Endodermal cell (in vitro differentiated cells): ENCODE results near the gene IFT88. TPM values are rescaled to one million over a fixed set of nuclear protein-coding genes. Genes with fewer than 3 reads are reported as not detected.

Experiments
- DNase-seq: peaks from one replicate; pipeline ENCODE4 v3.0.0-alpha.2; 2017
- H3K27ac ChIP-seq: 2 replicates; pipeline ENCODE4 v1.5.1; 2013; ENCODE audit warnings: mild to moderate bottlenecking, low read depth, low read length, moderate library complexity
- H3K27me3 ChIP-seq: 2 replicates; pipeline ENCODE4 v1.6.1; 2013; ENCODE audit warnings: mild to moderate bottlenecking, low read length, moderate library complexity; ENCODE audit not compliant: insufficient read depth, control insufficient read depth, poor library complexity, severe bottlenecking
- H3K36me3 ChIP-seq: 2 replicates; pipeline ENCODE4 v1.7.0; 2013; ENCODE audit warnings: mild to moderate bottlenecking, low read length, moderate library complexity; ENCODE audit not compliant: control insufficient read depth, insufficient read depth
- H3K4me1 ChIP-seq: one replicate; pipeline ENCODE4 v1.7.0; 2013; ENCODE audit warnings: low read length; ENCODE audit not compliant: control insufficient read depth, insufficient read depth
- H3K4me3 ChIP-seq: 2 replicates; pipeline ENCODE4 v1.5.1; 2013; ENCODE audit warnings: mild to moderate bottlenecking, low read length, moderate library complexity
- H3K9ac ChIP-seq: 2 replicates; pipeline ENCODE4 v1.6.1; 2013; ENCODE audit warnings: mild to moderate bottlenecking, low read length, moderate library complexity; ENCODE audit not compliant: poor library complexity, severe bottlenecking; ENCODE audit errors: extremely low read depth
- H3K9me3 ChIP-seq: 2 replicates; pipeline ENCODE4 v1.6.1; 2013; ENCODE audit warnings: mild to moderate bottlenecking, low read length, moderate library complexity; ENCODE audit not compliant: control insufficient read depth
- H3K27ac Mint-ChIP-seq: 2 replicates; pipeline ENCODE4 v1.8.0; 2020; ENCODE audit warnings: mixed read lengths
- H3K27me3 Mint-ChIP-seq: 2 replicates; pipeline ENCODE4 v1.8.0; 2021; ENCODE audit warnings: mild to moderate bottlenecking, mixed read lengths; ENCODE audit not compliant: insufficient read depth
- H3K36me3 Mint-ChIP-seq: 2 replicates; pipeline ENCODE4 v1.8.0; 2020; ENCODE audit warnings: low read depth, mixed read lengths
- H3K4me1 Mint-ChIP-seq: 2 replicates; pipeline ENCODE4 v1.8.0; 2020; ENCODE audit warnings: mixed read lengths
- H3K4me3 Mint-ChIP-seq: 2 replicates; pipeline ENCODE4 v1.8.0; 2020; ENCODE audit warnings: mild to moderate bottlenecking, moderate library complexity, mixed read lengths
- H3K9me3 Mint-ChIP-seq: 2 replicates; pipeline ENCODE4 v1.8.0; 2020; ENCODE audit warnings: mild to moderate bottlenecking, mixed read lengths
- WGBS, 2 experiments: methylation state at CpG; one replicate each; pipeline versions ENCODE4 v1.1.5 to v1.1.7; 2013; ENCODE audit warnings: missing lambda C conversion rate in 2 of 2, mixed read lengths in 1 of 2; ENCODE audit not compliant: insufficient coverage in 1 of 2, insufficient read length in 1 of 2; 5-methylcytosine and 5-hydroxymethylcytosine counted together
- total RNA-seq, 2 donors: library from RNA; stranded (reverse); fragmentation: NEBNext Ultra II Directional in 1 of 2; extraction: Animal tissue kit (Norgen Biotek cat#: 25700) in 1 of 2; gene quantifications; 2 replicates in 1 of 2; 3 replicates in 1 of 2; pipeline ENCODE4 v1.2.1, GENCODE V29; 2021
- TF ChIP-seq, protein P1 (sequence below): fragments of 200-600 bp; sonication (generic); conservative IDR thresholded peaks from 2 replicates; pipeline ENCODE4 v1.5.0; 2021; ENCODE audit warnings: antibody characterized with exemption, mild to moderate bottlenecking

The IFT88 gene
- total RNA-seq, 2 donors from 2014 or later = 15.2 to 18.7 TPM

DNA sequence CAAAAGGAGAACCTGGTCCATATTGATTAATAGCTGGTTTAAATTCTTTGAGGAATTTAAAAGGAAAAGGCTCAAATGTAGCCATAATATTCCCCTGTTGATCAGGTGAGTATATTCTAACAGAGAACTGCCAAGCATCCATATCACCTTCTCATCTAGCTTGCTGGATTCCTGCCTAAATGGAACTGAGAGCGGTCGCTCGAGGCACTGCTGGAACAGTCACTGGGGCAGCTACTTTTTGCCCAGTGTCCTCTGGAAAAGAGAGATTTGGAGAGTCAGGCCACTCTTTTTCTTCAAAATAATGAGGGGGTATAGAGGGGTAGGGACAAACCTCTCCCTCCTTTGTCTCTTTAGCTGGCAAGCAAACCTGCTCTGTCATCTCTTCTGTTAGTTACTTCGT, 117.1 kb downstream of the IFT88 start:
- H3K36me3 Mint-ChIP-seq = peaks cover 3% of the 10 kb centered on the region
- 75 to 92% methylated on average over 1 to 4 of the region's 4 CpGs for WGBS, 2 experiments
- DNase-seq = no peak
- no peaks in the 10 kb centered on the region for H3K9me3 Mint-ChIP-seq
- H3K27me3 Mint-ChIP-seq = no peaks in the 10 kb centered on the region
- Histone ChIP-seq H3K9me3 (no peaks in the 10 kb centered on the region), H3K36me3 (no peaks in the 10 kb centered on the region), H3K27me3 (no peaks in the 10 kb centered on the region), H3K4me1 (no peaks in the 10 kb centered on the region), H3K27ac (no peak overlapping the region), H3K4me3 (no peak overlapping the region), H3K9ac (no peak overlapping the region)
- no peak overlapping the region for H3K27ac Mint-ChIP-seq
- H3K4me3 Mint-ChIP-seq = no peak overlapping the region
- peaks cover 32% of the 10 kb centered on the region for H3K4me1 Mint-ChIP-seq
- TF ChIP-seq, protein P1, sequence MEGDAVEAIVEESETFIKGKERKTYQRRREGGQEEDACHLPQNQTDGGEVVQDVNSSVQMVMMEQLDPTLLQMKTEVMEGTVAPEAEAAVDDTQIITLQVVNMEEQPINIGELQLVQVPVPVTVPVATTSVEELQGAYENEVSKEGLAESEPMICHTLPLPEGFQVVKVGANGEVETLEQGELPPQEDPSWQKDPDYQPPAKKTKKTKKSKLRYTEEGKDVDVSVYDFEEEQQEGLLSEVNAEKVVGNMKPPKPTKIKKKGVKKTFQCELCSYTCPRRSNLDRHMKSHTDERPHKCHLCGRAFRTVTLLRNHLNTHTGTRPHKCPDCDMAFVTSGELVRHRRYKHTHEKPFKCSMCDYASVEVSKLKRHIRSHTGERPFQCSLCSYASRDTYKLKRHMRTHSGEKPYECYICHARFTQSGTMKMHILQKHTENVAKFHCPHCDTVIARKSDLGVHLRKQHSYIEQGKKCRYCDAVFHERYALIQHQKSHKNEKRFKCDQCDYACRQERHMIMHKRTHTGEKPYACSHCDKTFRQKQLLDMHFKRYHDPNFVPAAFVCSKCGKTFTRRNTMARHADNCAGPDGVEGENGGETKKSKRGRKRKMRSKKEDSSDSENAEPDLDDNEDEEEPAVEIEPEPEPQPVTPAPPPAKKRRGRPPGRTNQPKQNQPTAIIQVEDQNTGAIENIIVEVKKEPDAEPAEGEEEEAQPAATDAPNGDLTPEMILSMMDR = no peak

DNA sequence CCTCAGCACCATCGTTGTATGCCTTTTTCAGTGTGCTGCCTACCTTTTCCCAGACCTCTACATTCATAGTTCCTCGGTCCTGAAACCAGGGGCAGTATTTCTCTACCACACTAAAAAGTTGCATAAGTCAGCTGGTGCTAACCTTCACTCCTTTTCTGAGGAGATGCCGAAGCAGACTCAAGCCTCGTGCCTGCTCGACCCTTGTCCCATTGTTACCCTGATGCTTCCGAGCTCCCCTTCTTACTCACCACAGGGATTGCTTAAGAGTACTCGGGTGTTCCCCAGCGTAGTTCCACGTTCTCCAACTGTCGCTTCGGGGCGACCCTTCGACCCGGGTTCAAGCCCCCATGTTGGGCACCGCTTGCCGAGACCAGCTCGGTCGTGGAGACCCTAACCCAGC, 117.6 kb downstream of the IFT88 start:
- Mint-ChIP-seq H3K36me3 (peaks cover 3% of the 10 kb centered on the region), H3K4me1 (peaks cover 32% of the 10 kb centered on the region), H3K9me3 (no peaks in the 10 kb centered on the region), H3K27me3 (no peaks in the 10 kb centered on the region), H3K27ac (no peak overlapping the region), H3K4me3 (no peak overlapping the region)
- H3K9ac ChIP-seq = no peak overlapping the region
- TF ChIP-seq, protein P1 = no peak
- no peaks in the 10 kb centered on the region for H3K9me3 ChIP-seq
- H3K36me3 ChIP-seq = no peaks in the 10 kb centered on the region
- H3K4me1 ChIP-seq = no peaks in the 10 kb centered on the region
- no peak for DNase-seq
- 78 to 83% methylated on average over 8 to 17 of the region's 18 CpGs for WGBS, 2 experiments
- H3K27me3 ChIP-seq = no peaks in the 10 kb centered on the region
- H3K4me3 ChIP-seq = no peak overlapping the region
- no peak overlapping the region for H3K27ac ChIP-seq

DNA sequence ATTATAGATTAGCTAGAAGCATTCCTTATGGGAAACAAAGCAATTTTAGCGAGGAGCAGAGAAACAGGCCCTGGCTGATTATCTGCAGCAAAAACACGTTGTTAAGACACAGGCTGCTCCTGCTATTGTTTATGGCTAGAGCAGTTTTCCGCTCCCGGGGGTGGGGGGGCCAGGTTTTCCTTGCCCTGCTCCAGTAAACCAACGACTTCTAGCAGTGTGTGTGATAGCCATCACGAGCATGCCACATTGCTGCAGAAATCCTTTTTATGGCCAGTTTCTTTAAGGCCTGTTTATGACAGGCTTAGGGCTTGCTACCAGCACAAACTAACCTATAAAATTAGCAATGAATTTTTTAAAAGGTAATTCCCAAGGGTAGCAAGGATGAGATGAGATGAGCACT, 118.1 kb downstream of the IFT88 start:
- H3K9ac ChIP-seq = no peak overlapping the region
- H3K9me3 ChIP-seq = no peaks in the 10 kb centered on the region
- no peaks in the 10 kb centered on the region for H3K36me3 ChIP-seq
- TF ChIP-seq, protein P1 = no peak
- no peaks in the 10 kb centered on the region for H3K27me3 Mint-ChIP-seq
- peaks cover 3% of the 10 kb centered on the region for H3K36me3 Mint-ChIP-seq
- no peak for DNase-seq
- 75 to 100% methylated on average over 5 to 6 of the region's 6 CpGs for WGBS, 2 experiments
- H3K4me3 ChIP-seq = no peak overlapping the region
- H3K27ac ChIP-seq = no peak overlapping the region
- H3K27ac Mint-ChIP-seq = no peak overlapping the region
- H3K4me1 Mint-ChIP-seq = peaks cover 32% of the 10 kb centered on the region
- H3K4me1 ChIP-seq = no peaks in the 10 kb centered on the region
- H3K9me3 Mint-ChIP-seq = no peaks in the 10 kb centered on the region
- no peaks in the 10 kb centered on the region for H3K27me3 ChIP-seq
- H3K4me3 Mint-ChIP-seq = no peak overlapping the region
